ENCODE data around the gene HSD11B2.

HSD11B2 gene

GRCh38 chr16:67396159-67397035 lies 34.5 kb upstream of the HSD11B2 start:
- peak; percentile 97 for DNase-seq

- DNase-seq = no peak
Observed at GRCh38 chr16:67397036-67397801, 33.7 kb upstream of the HSD11B2 start.

- peak; percentile 41 for DNase-seq
Observed at GRCh38 chr16:67397812-67398545, 32.9 kb upstream of the HSD11B2 start.

- no peak for DNase-seq
Observed at GRCh38 chr16:67398546-67399217, 32.2 kb upstream of the HSD11B2 start.

GRCh38 chr16:67399218-67399733 lies 31.6 kb upstream of the HSD11B2 start:
- no peak for DNase-seq

GRCh38 chr16:67399749-67400704 lies 30.9 kb upstream of the HSD11B2 start:
- peak; percentile 9 for DNase-seq

- no peak for DNase-seq
Observed at GRCh38 chr16:67400901-67401300, 30.0 kb upstream of the HSD11B2 start.

GRCh38 chr16:67403976-67404555 lies 26.9 kb upstream of the HSD11B2 start:
- DNase-seq = no peak

- no peak for DNase-seq
Observed at GRCh38 chr16:67404740-67405226, 26.1 kb upstream of the HSD11B2 start.

GRCh38 chr16:67405336-67405735 lies 25.6 kb upstream of the HSD11B2 start:
- DNase-seq = no peak

- DNase-seq = no peak
Observed at GRCh38 chr16:67406111-67406971, 24.6 kb upstream of the HSD11B2 start.

- no peak for DNase-seq
Observed at GRCh38 chr16:67407176-67407787, 23.6 kb upstream of the HSD11B2 start.

- no peak for DNase-seq
Observed at GRCh38 chr16:67407788-67408452, 23.0 kb upstream of the HSD11B2 start.

- DNase-seq = no peak
Observed at GRCh38 chr16:67409631-67410030, 21.3 kb upstream of the HSD11B2 start.

GRCh38 chr16:67411339-67411738 lies 19.6 kb upstream of the HSD11B2 start:
- no peak for DNase-seq

- DNase-seq = no peak
Observed at GRCh38 chr16:67412294-67412693, 18.6 kb upstream of the HSD11B2 start.

- no peak for DNase-seq
Observed at GRCh38 chr16:67413978-67414911, 16.7 kb upstream of the HSD11B2 start.
